ENCODE data around the gene TAAR8.

Gene TAAR8

DNA sequence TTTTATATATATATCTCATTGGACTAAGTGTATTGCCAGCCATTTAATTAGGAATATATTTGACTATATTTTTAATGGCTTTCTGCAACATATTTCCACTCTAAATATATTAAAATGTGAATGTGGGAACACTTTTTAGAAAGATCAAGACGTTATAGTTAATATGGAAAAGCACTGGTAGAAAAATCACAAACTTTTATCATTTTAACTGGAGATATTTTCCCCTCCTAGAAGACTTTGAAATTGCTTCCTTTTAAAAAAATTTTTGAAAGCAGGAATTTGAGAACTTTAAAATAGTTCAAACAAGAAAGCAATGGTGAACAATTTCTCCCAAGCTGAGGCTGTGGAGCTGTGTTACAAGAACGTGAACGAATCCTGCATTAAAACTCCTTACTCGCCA lies 14.5 kb upstream of the TAAR8 start, which contains the start of gene TAAR9:
TAAR9 (plus strand) TSS at position 301 of the 400 bp plus-strand sequence; CDS start at position 314, 13 bp downstream.
- Histone ChIP-seq H3K9ac (ENCODE audit: low read length) (no peak within 1 kb of the TSS), H3K27ac (ENCODE audit: low read depth, low read length, poor library complexity, severe bottlenecking) (no peak within 1 kb of the TSS)

DNA sequence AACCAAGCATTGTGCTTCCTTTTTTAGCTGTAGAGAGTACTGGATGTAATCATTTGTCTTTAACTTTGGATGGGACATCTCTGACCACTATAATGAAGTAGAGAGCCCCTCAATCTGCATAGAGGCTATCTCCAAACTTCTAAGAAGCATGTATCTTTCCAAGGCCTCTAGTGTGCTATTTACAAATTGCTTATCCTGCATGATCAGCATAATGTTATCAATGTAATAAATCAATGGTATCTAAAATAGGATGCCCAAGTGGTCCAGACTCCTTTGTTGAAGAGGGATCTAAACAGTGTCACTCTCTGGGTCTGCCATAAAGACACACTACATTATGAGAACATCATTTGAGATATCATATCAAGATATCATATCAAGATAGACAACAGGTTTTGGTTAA lies 7.6 kb upstream of the TAAR8 start:
- TF ChIP-seq EZH2 (IDR thresholded peaks at IDR 0.05; ENCODE audit: borderline replicate concordance, low read length): no peak
- TF ChIP-seq, protein P1, sequence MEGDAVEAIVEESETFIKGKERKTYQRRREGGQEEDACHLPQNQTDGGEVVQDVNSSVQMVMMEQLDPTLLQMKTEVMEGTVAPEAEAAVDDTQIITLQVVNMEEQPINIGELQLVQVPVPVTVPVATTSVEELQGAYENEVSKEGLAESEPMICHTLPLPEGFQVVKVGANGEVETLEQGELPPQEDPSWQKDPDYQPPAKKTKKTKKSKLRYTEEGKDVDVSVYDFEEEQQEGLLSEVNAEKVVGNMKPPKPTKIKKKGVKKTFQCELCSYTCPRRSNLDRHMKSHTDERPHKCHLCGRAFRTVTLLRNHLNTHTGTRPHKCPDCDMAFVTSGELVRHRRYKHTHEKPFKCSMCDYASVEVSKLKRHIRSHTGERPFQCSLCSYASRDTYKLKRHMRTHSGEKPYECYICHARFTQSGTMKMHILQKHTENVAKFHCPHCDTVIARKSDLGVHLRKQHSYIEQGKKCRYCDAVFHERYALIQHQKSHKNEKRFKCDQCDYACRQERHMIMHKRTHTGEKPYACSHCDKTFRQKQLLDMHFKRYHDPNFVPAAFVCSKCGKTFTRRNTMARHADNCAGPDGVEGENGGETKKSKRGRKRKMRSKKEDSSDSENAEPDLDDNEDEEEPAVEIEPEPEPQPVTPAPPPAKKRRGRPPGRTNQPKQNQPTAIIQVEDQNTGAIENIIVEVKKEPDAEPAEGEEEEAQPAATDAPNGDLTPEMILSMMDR (IDR thresholded peaks at IDR 0.05; ENCODE audit: low read length): no peak
- Histone ChIP-seq H2AFZ (ENCODE audit: low read length) (no peak overlapping the region), H3K9me2 (ENCODE audit: low read depth, low read length) (no peaks in the 10 kb centered on the region), H3K9me3 (ENCODE audit: low read length) (no peaks in the 10 kb centered on the region), H3K4me3 (ENCODE audit: low read depth, low read length, poor library complexity, severe bottlenecking) (no peak overlapping the region), H4K20me1 (ENCODE audit: insufficient read depth, low read length) (no peaks in the 10 kb centered on the region), H3K4me1 (ENCODE audit: insufficient read depth, low read length, severe bottlenecking) (no peaks in the 10 kb centered on the region), H3K36me3 (ENCODE audit: insufficient read depth, low read length) (no peaks in the 10 kb centered on the region), H3K27ac (ENCODE audit: low read depth, low read length, poor library complexity, severe bottlenecking) (no peak overlapping the region), H3K4me2 (ENCODE audit: low read length) (no peak overlapping the region), H3K27me3 (ENCODE audit: insufficient read depth, low read length) (no peaks in the 10 kb centered on the region), H3F3A (ENCODE audit: insufficient read depth, low read length) (no peaks in the 10 kb centered on the region), H3K79me2 (ENCODE audit: insufficient read depth, low read length) (no peaks in the 10 kb centered on the region), H3K9ac (ENCODE audit: low read length) (no peak overlapping the region)

More for the DNA sequence above, 14.5 kb upstream of the TAAR8 start, which contains the start of gene TAAR9:
- H3K36me3 ChIP-seq (ENCODE audit: insufficient read depth, low read length): no peaks in the 10 kb centered on the region
- no peaks in the 10 kb centered on the region for H3K9me3 ChIP-seq (ENCODE audit: low read length)
- no peaks in the 10 kb centered on the region for H3K4me1 ChIP-seq (ENCODE audit: insufficient read depth, low read length, severe bottlenecking)
- H3K9me2 ChIP-seq (ENCODE audit: low read depth, low read length): no peaks in the 10 kb centered on the region
- no peaks in the 10 kb centered on the region for H3K27me3 ChIP-seq (ENCODE audit: insufficient read depth, low read length)
- no peak for TF ChIP-seq EZH2 (IDR thresholded peaks at IDR 0.05; ENCODE audit: borderline replicate concordance, low read length)
- TF ChIP-seq, protein P1 (IDR thresholded peaks at IDR 0.05; ENCODE audit: low read length): no peak
- H4K20me1 ChIP-seq (ENCODE audit: insufficient read depth, low read length): no peaks in the 10 kb centered on the region
- H3K4me3 ChIP-seq (ENCODE audit: low read depth, low read length, poor library complexity, severe bottlenecking): no peak within 1 kb of the TSS
- no peaks in the 10 kb centered on the region for H3F3A ChIP-seq (ENCODE audit: insufficient read depth, low read length)
- no peak within 1 kb of the TSS for H3K4me2 ChIP-seq (ENCODE audit: low read length)
- no peaks in the 10 kb centered on the region for H3K79me2 ChIP-seq (ENCODE audit: insufficient read depth, low read length)
- no peak within 1 kb of the TSS for H2AFZ ChIP-seq (ENCODE audit: low read length)

GRCh38 chr6:132548746-132549463 lies 3.6 kb upstream of the TAAR8 start:
- Histone ChIP-seq H3K27ac (ENCODE audit: low read depth, low read length, poor library complexity, severe bottlenecking) (no peak overlapping the region), H4K20me1 (ENCODE audit: insufficient read depth, low read length) (no peaks in the 10 kb centered on the region), H3K9me2 (ENCODE audit: low read depth, low read length) (no peaks in the 10 kb centered on the region), H3K9me3 (ENCODE audit: low read length) (no peaks in the 10 kb centered on the region), H3K4me1 (ENCODE audit: insufficient read depth, low read length, severe bottlenecking) (no peaks in the 10 kb centered on the region), H3K27me3 (ENCODE audit: insufficient read depth, low read length) (no peaks in the 10 kb centered on the region), H3K4me3 (ENCODE audit: low read depth, low read length, poor library complexity, severe bottlenecking) (no peak overlapping the region), H3K4me2 (ENCODE audit: low read length) (no peak overlapping the region), H3K79me2 (ENCODE audit: insufficient read depth, low read length) (no peaks in the 10 kb centered on the region), H3K9ac (ENCODE audit: low read length) (no peak overlapping the region), H3K36me3 (ENCODE audit: insufficient read depth, low read length) (no peaks in the 10 kb centered on the region), H2AFZ (ENCODE audit: low read length) (no peak overlapping the region), H3F3A (ENCODE audit: insufficient read depth, low read length) (no peaks in the 10 kb centered on the region)
- TF ChIP-seq EZH2 (IDR thresholded peaks at IDR 0.05; ENCODE audit: borderline replicate concordance, low read length): no peak
- TF ChIP-seq, protein P1 (IDR thresholded peaks at IDR 0.05; ENCODE audit: low read length): no peak
